ENCODE measurements around the gene STXBP1.

GRCh38 chr9:127571971-127572370 lies 40.1 kb upstream of the STXBP1 start:
- TF ChIP-seq CTCF (IDR thresholded peaks at IDR 0.05; ENCODE audit: low read length) (no peak), EZH2 (IDR thresholded peaks at IDR 0.05; ENCODE audit: borderline replicate concordance, low read length) (no peak)

All from OCI-LY1 (cell line).